IMR-90 (cell line): ENCODE measurements around the gene DEPDC5. TPM values are rescaled to one million over a fixed set of nuclear protein-coding genes. Genes with fewer than 3 reads are reported as not detected.

Source experiments
- ATAC-seq: fragments of 200-7000 bp; cut with Tn5 transposase; 2 replicates; pipeline ENCODE4 v1.9.1; 2020; ENCODE audit warnings: low read depth, mild to moderate bottlenecking, moderate library complexity
- BruUV-seq: library from RNA; stranded (reverse); fragments of 400-500 nt; replicated peaks from 2 replicates; lab custom pipeline; 2021; lab: Mats Ljungman, UMichigan
- CTCF ChIA-PET: fragments of 300-600 bp; formaldehyde crosslinking; extraction: SDS; loops from one replicate; lab custom pipeline; 2021; ENCODE audit warnings: antibody characterized with exemption; lab: Yijun Ruan, JAX
- POLR2A ChIA-PET: fragments of 300-600 bp; sonication (Branson Sonifier 250); formaldehyde crosslinking; loops from one replicate; lab custom pipeline; 2022; ENCODE audit warnings: antibody characterized with exemption; ENCODE audit not compliant: unreplicated experiment; lab: Charles Lee
- DNase-seq: peaks from one replicate; pipeline ENCODE4 v3.0.0; 2013
- H2AFZ ChIP-seq: replicated peaks from 2 replicates; pipeline ENCODE3; 2013; ENCODE audit warnings: low read length, mild to moderate bottlenecking; ENCODE audit not compliant: poor library complexity
- H2AK5ac ChIP-seq: 2 replicates; pipeline ENCODE4 v1.6.1; 2013; ENCODE audit warnings: low read depth, low read length, inconsistent platforms
- H2AK9ac ChIP-seq: replicated peaks from 2 replicates; pipeline ENCODE3; 2013; ENCODE audit warnings: mild to moderate bottlenecking, low read depth, low read length, moderate library complexity; ENCODE audit not compliant: poor library complexity
- H2BK120ac ChIP-seq: 2 replicates; pipeline ENCODE4 v1.6.1; 2013; ENCODE audit warnings: low read depth, low read length, inconsistent platforms
- H2BK15ac ChIP-seq: 3 replicates; pipeline ENCODE4 v1.6.1; 2013; ENCODE audit warnings: low read depth, low read length, inconsistent platforms
- H2BK20ac ChIP-seq: 2 replicates; pipeline ENCODE4 v1.6.1; 2013; ENCODE audit warnings: low read depth, mild to moderate bottlenecking, inconsistent platforms, low read length, moderate library complexity
- H2BK5ac ChIP-seq: 2 replicates; pipeline ENCODE4 v1.6.1; 2013; ENCODE audit warnings: mild to moderate bottlenecking, low read depth, low read length, inconsistent platforms; ENCODE audit not compliant: poor library complexity, severe bottlenecking
- H3K14ac ChIP-seq: replicated peaks from 2 replicates; pipeline ENCODE4 v1.6.1; 2013; ENCODE audit warnings: low read depth, low read length, inconsistent platforms
- H3K18ac ChIP-seq: 2 replicates; pipeline ENCODE4 v1.6.1; 2013; ENCODE audit warnings: low read depth, low read length, control low read depth
- H3K23ac ChIP-seq: 2 replicates; pipeline ENCODE4 v1.6.1; 2013; ENCODE audit warnings: low read depth, low read length, inconsistent platforms
- H3K27ac ChIP-seq: 2 replicates; pipeline ENCODE4 v1.5.1; 2013; ENCODE audit warnings: mild to moderate bottlenecking, control low read depth, low read length; ENCODE audit not compliant: insufficient read depth
- H3K27me3 ChIP-seq: 2 replicates; pipeline ENCODE4 v1.6.1; 2013; ENCODE audit warnings: low read length; ENCODE audit not compliant: control insufficient read depth, insufficient read depth
- H3K36me3 ChIP-seq: 2 replicates; pipeline ENCODE4 v1.6.1; 2013; ENCODE audit warnings: low read length, mixed read lengths; ENCODE audit not compliant: control insufficient read depth, insufficient read depth
- H3K4ac ChIP-seq: 2 replicates; pipeline ENCODE4 v1.6.1; 2013; ENCODE audit warnings: low read depth, low read length, inconsistent platforms
- H3K4me1 ChIP-seq: 2 replicates; pipeline ENCODE4 v1.6.1; 2013; ENCODE audit warnings: low read length, mixed read lengths; ENCODE audit not compliant: control insufficient read depth, insufficient read depth
- H3K4me2 ChIP-seq: 2 replicates; pipeline ENCODE4 v1.6.1; 2013; ENCODE audit warnings: low read depth, mild to moderate bottlenecking, control low read depth, low read length, moderate library complexity
- H3K4me3 ChIP-seq: 2 replicates; pipeline ENCODE4 v1.5.1; 2013; ENCODE audit warnings: low read depth, mild to moderate bottlenecking, control low read depth, low read length, moderate library complexity; ENCODE audit not compliant: insufficient read depth
- H3K56ac ChIP-seq: 2 replicates; pipeline ENCODE4 v1.6.1; 2013; ENCODE audit warnings: low read length, inconsistent platforms; ENCODE audit not compliant: insufficient read depth; ENCODE audit errors: extremely low read depth
- H3K79me1 ChIP-seq, 2 experiments: 2 replicates each; pipeline ENCODE4 v1.6.1; 2013; ENCODE audit warnings: low read length in 2 of 2, inconsistent platforms in 1 of 2, low read depth in 1 of 2
- H3K9ac ChIP-seq: 2 replicates; pipeline ENCODE4 v1.6.1; 2013; ENCODE audit warnings: low read depth, low read length, control low read depth
- H3K9me1 ChIP-seq: 2 replicates; pipeline ENCODE4 v1.6.1; 2013; ENCODE audit warnings: low read length, inconsistent platforms; ENCODE audit not compliant: insufficient read depth
- H3K9me3 ChIP-seq: 2 replicates; pipeline ENCODE4 v1.6.1; 2013; ENCODE audit warnings: low read length; ENCODE audit not compliant: control insufficient read depth, insufficient read depth
- H4K20me1 ChIP-seq: 2 replicates; pipeline ENCODE4 v1.6.1; 2013; ENCODE audit warnings: low read length, inconsistent platforms; ENCODE audit not compliant: insufficient read depth
- H4K5ac ChIP-seq: 2 replicates; pipeline ENCODE4 v1.6.1; 2013; ENCODE audit warnings: mild to moderate bottlenecking, low read depth, low read length, control low read depth
- H4K8ac ChIP-seq, 2 experiments: 2 replicates each; pipeline ENCODE4 v1.6.1; 2013; ENCODE audit warnings: low read depth in 2 of 2, low read length in 2 of 2, control low read depth in 1 of 2, inconsistent platforms in 1 of 2
- H4K91ac ChIP-seq: 2 replicates; pipeline ENCODE4 v1.6.1; 2013; ENCODE audit warnings: low read depth, low read length, inconsistent platforms; ENCODE audit not compliant: insufficient read depth
- MAZ ChIP-seq: IDR thresholded peaks from 2 replicates; pipeline ENCODE4 v1.6.1; 2012; ENCODE audit warnings: low read depth, mild to moderate bottlenecking, low read length, improper control_type of control experiment, moderate library complexity, borderline replicate concordance
- WGBS, 2 experiments: methylation state at CpG; one replicate each; pipeline versions ENCODE4 v1.1.5 to v1.1.7; 2013; ENCODE audit warnings: missing lambda C conversion rate in 2 of 2; ENCODE audit not compliant: insufficient read length in 1 of 2; ENCODE audit errors: extremely low coverage in 2 of 2; 5-methylcytosine and 5-hydroxymethylcytosine counted together
- dilution Hi-C: fragments of 300-500 bp; cut with HindIII; formaldehyde crosslinking; loops from one replicate; pipeline ENCODE4 v1.14.3; 2018; ENCODE audit warnings: low sequenced_read_pairs; ENCODE audit not compliant: unreplicated experiment
- in situ Hi-C: fragments of 300-500 bp; cut with MboI; formaldehyde crosslinking; loops from 3 replicates; pipeline ENCODE4 v1.14.3; 2019; ENCODE audit warnings: low sequenced_read_pairs, inconsistent platforms, mixed read lengths
- intact Hi-C: fragments of 100-400 bp; cut with micrococcal nuclease; formaldehyde crosslinking; loops from 2 replicates; pipeline ENCODE4 v1.10.0; 2022
- polyA plus RNA-seq, 3 experiments: library from polyadenylated mRNA; depleted of rRNA; stranded (reverse); fragments of >200 nt; gene quantifications; 2 replicates each; pipeline ENCODE4 v1.2.3, GENCODE V29; 2012; ENCODE audit warnings: low replicate concordance in 1 of 3
- total RNA-seq: library from RNA; depleted of rRNA; stranded (reverse); fragments of >200 nt; gene quantifications from 2 replicates; pipeline ENCODE4 v1.2.3, GENCODE V29; 2012

DEPDC5 gene
- total and polyA plus RNA-seq, 2 of the 4 experiments (the other 2 are of a cell fraction): 6.6 to 12.9 TPM

GRCh38 chr22:31922534-31922933 is 168.7 kb downstream of the DEPDC5 start:
- dilution Hi-C loops: no loop called here
- Histone ChIP-seq H3K4ac (no peak overlapping the region), H3K9ac (no peak overlapping the region), H2BK20ac (no peak overlapping the region), H2AK5ac (no peak overlapping the region; the same call in 1 of the 2 replicates), H3K4me2 (no peak overlapping the region), H3K9me1 (0 out of 2 replicates have a peak, but pooled peaks cover 4% of the 10 kb centered on the region), H3K79me1 (no peaks in the 10 kb centered on the region), H3K23ac (no peak overlapping the region), H4K5ac (no peak overlapping the region), H3K9me3 (no peaks in the 10 kb centered on the region), H3K4me3 (no peak overlapping the region), H4K20me1 (no peaks in the 10 kb centered on the region), H2BK5ac (no peak overlapping the region), H3K14ac (no peak overlapping the region), H3K36me3 (no peaks in the 10 kb centered on the region), H4K8ac (no peak overlapping the region), H4K91ac (no peak overlapping the region), H2BK120ac (no peak overlapping the region), H3K27me3 (peaks cover 15% of the 10 kb centered on the region), H3K56ac (no peak overlapping the region), H3K27ac (no peak overlapping the region), H3K18ac (no peak overlapping the region), H2AK9ac (no peak overlapping the region), H2BK15ac (no peak overlapping the region), H2AFZ (no peak overlapping the region), H3K4me1 (no peaks in the 10 kb centered on the region)
- ChIA-PET POLR2A (no interaction called here), CTCF (no interaction called here)
- intact Hi-C loops: loop anchor here (5.0 kb wide), 1 partner anchor 95 kb away; no protein-coding TSS in a partner anchor
- ATAC-seq (no peak), DNase-seq (no peak)
- in situ Hi-C loops: no loop called here
- no peak for TF ChIP-seq MAZ
- BruUV-seq: no TSS peak
- WGBS, 2 experiments: 90% methylated on average over 5 of the region's 6 CpGs; no CpG with 5 or more reads in 1 of the 2 experiments
